IMR-90 (cell line): ENCODE measurements around the gene HCK. TPM values are rescaled to one million over a fixed set of nuclear protein-coding genes. Genes with fewer than 3 reads are reported as not detected.

Experiments
- ATAC-seq: fragments of 200-7000 bp; cut with Tn5 transposase; 2 replicates; pipeline ENCODE4 v1.9.1; 2020; ENCODE audit warnings: low read depth, mild to moderate bottlenecking, moderate library complexity
- BruUV-seq: library from RNA; stranded (reverse); fragments of 400-500 nt; replicated peaks from 2 replicates; lab custom pipeline; 2021; lab: Mats Ljungman, UMichigan
- CTCF ChIA-PET: fragments of 300-600 bp; formaldehyde crosslinking; extraction: SDS; loops from one replicate; lab custom pipeline; 2021; ENCODE audit warnings: antibody characterized with exemption; lab: Yijun Ruan, JAX
- POLR2A ChIA-PET: fragments of 300-600 bp; sonication (Branson Sonifier 250); formaldehyde crosslinking; loops from one replicate; lab custom pipeline; 2022; ENCODE audit warnings: antibody characterized with exemption; ENCODE audit not compliant: unreplicated experiment; lab: Charles Lee
- DNase-seq: peaks from one replicate; pipeline ENCODE4 v3.0.0; 2013
- H2AFZ ChIP-seq: replicated peaks from 2 replicates; pipeline ENCODE3; 2013; ENCODE audit warnings: low read length, mild to moderate bottlenecking; ENCODE audit not compliant: poor library complexity
- H2AK5ac ChIP-seq: 2 replicates; pipeline ENCODE4 v1.6.1; 2013; ENCODE audit warnings: low read depth, low read length, inconsistent platforms
- H2AK9ac ChIP-seq: replicated peaks from 2 replicates; pipeline ENCODE3; 2013; ENCODE audit warnings: mild to moderate bottlenecking, low read depth, low read length, moderate library complexity; ENCODE audit not compliant: poor library complexity
- H2BK120ac ChIP-seq: 2 replicates; pipeline ENCODE4 v1.6.1; 2013; ENCODE audit warnings: low read depth, low read length, inconsistent platforms
- H2BK15ac ChIP-seq: 3 replicates; pipeline ENCODE4 v1.6.1; 2013; ENCODE audit warnings: low read depth, low read length, inconsistent platforms
- H2BK20ac ChIP-seq: 2 replicates; pipeline ENCODE4 v1.6.1; 2013; ENCODE audit warnings: low read depth, mild to moderate bottlenecking, inconsistent platforms, low read length, moderate library complexity
- H2BK5ac ChIP-seq: 2 replicates; pipeline ENCODE4 v1.6.1; 2013; ENCODE audit warnings: mild to moderate bottlenecking, low read depth, low read length, inconsistent platforms; ENCODE audit not compliant: poor library complexity, severe bottlenecking
- H3K14ac ChIP-seq: replicated peaks from 2 replicates; pipeline ENCODE4 v1.6.1; 2013; ENCODE audit warnings: low read depth, low read length, inconsistent platforms
- H3K18ac ChIP-seq: 2 replicates; pipeline ENCODE4 v1.6.1; 2013; ENCODE audit warnings: low read depth, low read length, control low read depth
- H3K23ac ChIP-seq: 2 replicates; pipeline ENCODE4 v1.6.1; 2013; ENCODE audit warnings: low read depth, low read length, inconsistent platforms
- H3K27ac ChIP-seq: 2 replicates; pipeline ENCODE4 v1.5.1; 2013; ENCODE audit warnings: mild to moderate bottlenecking, control low read depth, low read length; ENCODE audit not compliant: insufficient read depth
- H3K27me3 ChIP-seq: 2 replicates; pipeline ENCODE4 v1.6.1; 2013; ENCODE audit warnings: low read length; ENCODE audit not compliant: control insufficient read depth, insufficient read depth
- H3K36me3 ChIP-seq: 2 replicates; pipeline ENCODE4 v1.6.1; 2013; ENCODE audit warnings: low read length, mixed read lengths; ENCODE audit not compliant: control insufficient read depth, insufficient read depth
- H3K4ac ChIP-seq: 2 replicates; pipeline ENCODE4 v1.6.1; 2013; ENCODE audit warnings: low read depth, low read length, inconsistent platforms
- H3K4me1 ChIP-seq: 2 replicates; pipeline ENCODE4 v1.6.1; 2013; ENCODE audit warnings: low read length, mixed read lengths; ENCODE audit not compliant: control insufficient read depth, insufficient read depth
- H3K4me2 ChIP-seq: 2 replicates; pipeline ENCODE4 v1.6.1; 2013; ENCODE audit warnings: low read depth, mild to moderate bottlenecking, control low read depth, low read length, moderate library complexity
- H3K4me3 ChIP-seq: 2 replicates; pipeline ENCODE4 v1.5.1; 2013; ENCODE audit warnings: low read depth, mild to moderate bottlenecking, control low read depth, low read length, moderate library complexity; ENCODE audit not compliant: insufficient read depth
- H3K56ac ChIP-seq: 2 replicates; pipeline ENCODE4 v1.6.1; 2013; ENCODE audit warnings: low read length, inconsistent platforms; ENCODE audit not compliant: insufficient read depth; ENCODE audit errors: extremely low read depth
- H3K79me1 ChIP-seq, 2 experiments: 2 replicates each; pipeline ENCODE4 v1.6.1; 2013; ENCODE audit warnings: low read length in 2 of 2, inconsistent platforms in 1 of 2, low read depth in 1 of 2
- H3K9ac ChIP-seq: 2 replicates; pipeline ENCODE4 v1.6.1; 2013; ENCODE audit warnings: low read depth, low read length, control low read depth
- H3K9me1 ChIP-seq: 2 replicates; pipeline ENCODE4 v1.6.1; 2013; ENCODE audit warnings: low read length, inconsistent platforms; ENCODE audit not compliant: insufficient read depth
- H3K9me3 ChIP-seq: 2 replicates; pipeline ENCODE4 v1.6.1; 2013; ENCODE audit warnings: low read length; ENCODE audit not compliant: control insufficient read depth, insufficient read depth
- H4K20me1 ChIP-seq: 2 replicates; pipeline ENCODE4 v1.6.1; 2013; ENCODE audit warnings: low read length, inconsistent platforms; ENCODE audit not compliant: insufficient read depth
- H4K5ac ChIP-seq: 2 replicates; pipeline ENCODE4 v1.6.1; 2013; ENCODE audit warnings: mild to moderate bottlenecking, low read depth, low read length, control low read depth
- H4K8ac ChIP-seq, 2 experiments: 2 replicates each; pipeline ENCODE4 v1.6.1; 2013; ENCODE audit warnings: low read depth in 2 of 2, low read length in 2 of 2, control low read depth in 1 of 2, inconsistent platforms in 1 of 2
- H4K91ac ChIP-seq: 2 replicates; pipeline ENCODE4 v1.6.1; 2013; ENCODE audit warnings: low read depth, low read length, inconsistent platforms; ENCODE audit not compliant: insufficient read depth
- CHD1 ChIP-seq: IDR thresholded peaks from 2 replicates; pipeline ENCODE4 v1.6.1; 2012; ENCODE audit warnings: low read depth, low read length, improper control_type of control experiment
- ELK1 ChIP-seq: fragments of 150-350 bp; IDR thresholded peaks from 2 replicates; pipeline ENCODE4 v1.6.1; 2016; ENCODE audit warnings: low read depth, mild to moderate bottlenecking, low read length, moderate library complexity, borderline replicate concordance
- MAZ ChIP-seq: IDR thresholded peaks from 2 replicates; pipeline ENCODE4 v1.6.1; 2012; ENCODE audit warnings: low read depth, mild to moderate bottlenecking, low read length, improper control_type of control experiment, moderate library complexity, borderline replicate concordance
- MXI1 ChIP-seq: IDR thresholded peaks from 2 replicates; pipeline ENCODE4 v1.6.1; 2012; ENCODE audit warnings: low read depth, mild to moderate bottlenecking, low read length, moderate library complexity, borderline replicate concordance
- RCOR1 ChIP-seq: IDR thresholded peaks from 2 replicates; pipeline ENCODE4 v1.6.1; 2012; ENCODE audit warnings: mild to moderate bottlenecking, low read length, improper control_type of control experiment; ENCODE audit not compliant: insufficient replicate concordance
- SMC3 ChIP-seq: fragments of 150-350 bp; IDR thresholded peaks from 2 replicates; pipeline ENCODE4 v1.6.1; 2016; ENCODE audit warnings: low read depth, mild to moderate bottlenecking, antibody characterized with exemption, low read length, moderate library complexity
- WGBS, 2 experiments: methylation state at CpG; one replicate each; pipeline versions ENCODE4 v1.1.5 to v1.1.7; 2013; ENCODE audit warnings: missing lambda C conversion rate in 2 of 2; ENCODE audit not compliant: insufficient read length in 1 of 2; ENCODE audit errors: extremely low coverage in 2 of 2; 5-methylcytosine and 5-hydroxymethylcytosine counted together
- dilution Hi-C: fragments of 300-500 bp; cut with HindIII; formaldehyde crosslinking; loops from one replicate; pipeline ENCODE4 v1.14.3; 2018; ENCODE audit warnings: low sequenced_read_pairs; ENCODE audit not compliant: unreplicated experiment
- in situ Hi-C: fragments of 300-500 bp; cut with MboI; formaldehyde crosslinking; loops from 3 replicates; pipeline ENCODE4 v1.14.3; 2019; ENCODE audit warnings: low sequenced_read_pairs, inconsistent platforms, mixed read lengths
- intact Hi-C: fragments of 100-400 bp; cut with micrococcal nuclease; formaldehyde crosslinking; loops from 2 replicates; pipeline ENCODE4 v1.10.0; 2022
- polyA plus RNA-seq, 3 experiments: library from polyadenylated mRNA; depleted of rRNA; stranded (reverse); fragments of >200 nt; gene quantifications; 2 replicates each; pipeline ENCODE4 v1.2.3, GENCODE V29; 2012; ENCODE audit warnings: low replicate concordance in 1 of 3
- total RNA-seq: library from RNA; depleted of rRNA; stranded (reverse); fragments of >200 nt; gene quantifications from 2 replicates; pipeline ENCODE4 v1.2.3, GENCODE V29; 2012

The HCK gene
- total and polyA plus RNA-seq, 2 of the 4 experiments (the other 2 are of a cell fraction) = not detected

- Histone ChIP-seq H2AK9ac (no peak overlapping the region), H3K4me2 (no peak overlapping the region), H4K91ac (no peak overlapping the region), H2AK5ac (no peak overlapping the region), H2AFZ (no peak overlapping the region), H3K27ac (no peak overlapping the region), H3K9ac (no peak overlapping the region), H2BK20ac (no peak overlapping the region), H4K20me1 (no peaks in the 10 kb centered on the region), H3K9me1 (no peaks in the 10 kb centered on the region), H3K36me3 (no peaks in the 10 kb centered on the region), H3K9me3 (no peaks in the 10 kb centered on the region), H3K4ac (no peak overlapping the region), H3K79me1 (no peaks in the 10 kb centered on the region), H3K27me3 (peaks cover 56% of the 10 kb centered on the region), H2BK120ac (no peak overlapping the region), H3K56ac (no peak overlapping the region), H4K8ac (no peak overlapping the region), H4K5ac (no peak overlapping the region), H3K18ac (no peak overlapping the region), H3K4me1 (no peaks in the 10 kb centered on the region), H3K23ac (no peak overlapping the region), H3K4me3 (no peak overlapping the region), H2BK5ac (no peak overlapping the region), H3K14ac (no peak overlapping the region), H2BK15ac (no peak overlapping the region)
- no TSS peak for BruUV-seq
- intact Hi-C loops (no loop called here), dilution Hi-C loops (no loop called here), in situ Hi-C loops (no loop called here)
- ATAC-seq (no peak), DNase-seq (no peak)
- TF ChIP-seq RCOR1 (no peak), ELK1 (no peak), CHD1 (no peak), SMC3 (no peak), MXI1 (no peak), MAZ (no peak)
- ChIA-PET CTCF (no interaction called here), POLR2A (no interaction called here)
- no CpG with 5 or more reads among the region's 2 CpGs for WGBS, 2 experiments
Observed at GRCh38 chr20:32003325-32003724, 48.7 kb upstream of the HCK start.
